Mesenchymal stem cell (in vitro differentiated cells and primary cell): ENCODE results near the gene ACP7.

Source experiments
- DNase-seq: peaks from one replicate; pipeline ENCODE4 v3.0.0-alpha.2; 2013
- H2AFZ ChIP-seq: one replicate; pipeline ENCODE4 v1.6.1; 2013; ENCODE audit warnings: low read depth, mild to moderate bottlenecking, control low read depth, inconsistent platforms, low read length, moderate library complexity
- H2AK5ac ChIP-seq: 2 replicates; pipeline ENCODE4 v1.6.1; 2013; ENCODE audit warnings: low read length, moderate library complexity, mild to moderate bottlenecking, inconsistent platforms; ENCODE audit not compliant: severe bottlenecking
- H2BK120ac ChIP-seq: one replicate; pipeline ENCODE4 v1.6.1; 2013; ENCODE audit warnings: low read depth, mild to moderate bottlenecking, inconsistent platforms, low read length, moderate library complexity
- H2BK12ac ChIP-seq, 2 experiments: one replicate each; pipeline ENCODE4 v1.6.1; 2013; ENCODE audit warnings: inconsistent platforms in 2 of 2, low read length in 2 of 2, mild to moderate bottlenecking in 2 of 2, moderate library complexity in 2 of 2, control low read depth in 1 of 2
- H2BK15ac ChIP-seq: one replicate; pipeline ENCODE4 v1.6.1; 2013; ENCODE audit warnings: mild to moderate bottlenecking, low read depth, inconsistent platforms; ENCODE audit not compliant: poor library complexity, severe bottlenecking
- H2BK5ac ChIP-seq: 2 replicates; pipeline ENCODE4 v1.6.1; 2013; ENCODE audit warnings: low read depth, mild to moderate bottlenecking, low read length, control low read depth, inconsistent platforms; ENCODE audit not compliant: poor library complexity, severe bottlenecking
- H3K14ac ChIP-seq, 2 experiments: one replicate each; pipeline ENCODE4 v1.6.1; 2013; ENCODE audit warnings: inconsistent platforms in 2 of 2, low read length in 2 of 2, control low read depth in 1 of 2, mild to moderate bottlenecking in 1 of 2, moderate library complexity in 1 of 2
- H3K18ac ChIP-seq, 2 experiments: one replicate each; pipeline ENCODE4 v1.6.1; 2013; ENCODE audit warnings: inconsistent platforms in 2 of 2, low read length in 2 of 2, control low read depth in 1 of 2, low read depth in 1 of 2, mild to moderate bottlenecking in 1 of 2
- H3K23ac ChIP-seq, 2 experiments: one replicate each; pipeline ENCODE4 v1.6.1; 2013; ENCODE audit warnings: inconsistent platforms in 2 of 2, low read length in 2 of 2, mild to moderate bottlenecking in 2 of 2, moderate library complexity in 2 of 2, control low read depth in 1 of 2
- H3K27ac ChIP-seq: 2 replicates; pipeline ENCODE4 v1.5.1; 2013; ENCODE audit warnings: mild to moderate bottlenecking, moderate library complexity, low read length, control low read depth, inconsistent platforms; ENCODE audit not compliant: poor library complexity, severe bottlenecking
- H3K27me3 ChIP-seq, 2 experiments: 2 replicates each; pipeline versions ENCODE4 v1.6.1 to v1.7.0; 2013; ENCODE audit warnings: low read length in 2 of 2, mild to moderate bottlenecking in 2 of 2, moderate library complexity in 2 of 2, control low read depth in 1 of 2, inconsistent platforms in 1 of 2; ENCODE audit not compliant: control insufficient read depth in 1 of 2, insufficient read depth in 1 of 2
- H3K36me3 ChIP-seq, 2 experiments: 2 replicates each; pipeline versions ENCODE4 v1.6.1 to v1.7.0; 2013; ENCODE audit warnings: low read length in 2 of 2, control low read depth in 1 of 2, inconsistent platforms in 1 of 2, low read depth in 1 of 2, mild to moderate bottlenecking in 1 of 2; ENCODE audit not compliant: insufficient read depth in 2 of 2, control insufficient read depth in 1 of 2
- H3K4ac ChIP-seq, 2 experiments: one replicate each; pipeline ENCODE4 v1.6.1; 2013; ENCODE audit warnings: inconsistent platforms in 2 of 2, low read length in 2 of 2, mild to moderate bottlenecking in 2 of 2, moderate library complexity in 2 of 2, control low read depth in 1 of 2, low read depth in 1 of 2
- H3K4me1 ChIP-seq: 2 replicates; pipeline ENCODE4 v1.6.1; 2013; ENCODE audit warnings: low read depth, low read length, control low read depth; ENCODE audit not compliant: control insufficient read depth, insufficient read depth
- H3K4me2 ChIP-seq: 2 replicates; pipeline ENCODE4 v1.6.1; 2013; ENCODE audit warnings: low read length, mild to moderate bottlenecking, inconsistent platforms; ENCODE audit not compliant: poor library complexity, severe bottlenecking
- H3K4me3 ChIP-seq, 2 experiments: 2 replicates each; pipeline versions ENCODE4 v1.5.1 to v1.7.0; 2013; ENCODE audit warnings: low read length in 2 of 2, mild to moderate bottlenecking in 2 of 2, control low read depth in 1 of 2, low read depth in 1 of 2; ENCODE audit not compliant: insufficient read depth in 1 of 2
- H3K79me1 ChIP-seq: replicated peaks from 2 replicates; pipeline ENCODE4 v1.6.1; 2013; ENCODE audit warnings: mild to moderate bottlenecking, control low read depth, low read length, inconsistent platforms; ENCODE audit not compliant: poor library complexity, severe bottlenecking
- H3K9ac ChIP-seq: 2 replicates; pipeline ENCODE4 v1.7.0; 2013; ENCODE audit warnings: mild to moderate bottlenecking, low read length, moderate library complexity
- H3K9me3 ChIP-seq: 2 replicates; pipeline ENCODE4 v1.7.0; 2013; ENCODE audit warnings: mild to moderate bottlenecking, low read length; ENCODE audit not compliant: control insufficient read depth
- H4K8ac ChIP-seq: one replicate; pipeline ENCODE4 v1.6.1; 2013; ENCODE audit warnings: inconsistent platforms, mild to moderate bottlenecking, low read length, moderate library complexity
- H4K91ac ChIP-seq: one replicate; pipeline ENCODE4 v1.6.1; 2013; ENCODE audit warnings: mild to moderate bottlenecking, low read length, inconsistent platforms
- WGBS: methylation state at CpG from one replicate; pipeline ENCODE4 v1.1.7; 2013; ENCODE audit warnings: mixed read lengths; 5-methylcytosine and 5-hydroxymethylcytosine counted together

ACP7 gene

DNA sequence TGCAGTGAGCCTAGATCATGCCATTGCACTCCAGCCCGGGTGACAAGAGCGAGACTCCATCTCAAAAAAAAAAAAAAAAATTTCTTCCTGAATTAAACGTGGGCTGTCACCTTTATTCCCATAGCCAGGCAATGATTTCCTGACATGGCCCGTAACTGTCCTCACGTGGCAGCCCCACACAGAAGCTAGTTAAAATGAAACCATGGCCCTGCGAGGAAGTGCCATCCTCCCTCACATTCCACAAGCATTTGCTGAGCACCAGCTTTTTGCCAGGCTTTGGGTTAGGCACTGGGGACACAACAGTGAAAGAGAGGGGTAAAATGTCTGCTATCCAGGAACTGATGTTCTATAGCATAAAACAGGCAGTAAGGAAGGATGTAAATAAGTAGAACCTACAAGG lies 38.7 kb upstream of the ACP7 start:
- no peak overlapping the region for H2BK12ac ChIP-seq
- no peak overlapping the region for H2BK15ac ChIP-seq
- no peak overlapping the region for H2AK5ac ChIP-seq
- peaks cover 3 to 9% of the 10 kb centered on the region in 2 experiments for H3K27me3 ChIP-seq
- no peaks in the 10 kb centered on the region for H3K9me3 ChIP-seq
- no peak overlapping the region for H2BK120ac ChIP-seq
- no peak overlapping the region for H3K23ac ChIP-seq
- no peak overlapping the region for H2BK5ac ChIP-seq
- H3K36me3 ChIP-seq = no peaks in the 10 kb centered on the region
- no peak for DNase-seq
- H3K9ac ChIP-seq = no peak overlapping the region
- no peaks in the 10 kb centered on the region for H3K4me1 ChIP-seq
- no peak overlapping the region for H2AFZ ChIP-seq
- no peaks in the 10 kb centered on the region for H3K79me1 ChIP-seq
- H3K4me3 ChIP-seq = no peak overlapping the region
- H3K18ac ChIP-seq = no peak overlapping the region
- no peak overlapping the region for H3K4ac ChIP-seq
- no peak overlapping the region for H4K91ac ChIP-seq
- no peak overlapping the region for H4K8ac ChIP-seq
- 61% methylated on average over 5 of the region's 6 CpGs for WGBS
- H3K4me2 ChIP-seq = no peak overlapping the region
- no peak overlapping the region for H3K27ac ChIP-seq
- H3K14ac ChIP-seq = no peak overlapping the region

DNA sequence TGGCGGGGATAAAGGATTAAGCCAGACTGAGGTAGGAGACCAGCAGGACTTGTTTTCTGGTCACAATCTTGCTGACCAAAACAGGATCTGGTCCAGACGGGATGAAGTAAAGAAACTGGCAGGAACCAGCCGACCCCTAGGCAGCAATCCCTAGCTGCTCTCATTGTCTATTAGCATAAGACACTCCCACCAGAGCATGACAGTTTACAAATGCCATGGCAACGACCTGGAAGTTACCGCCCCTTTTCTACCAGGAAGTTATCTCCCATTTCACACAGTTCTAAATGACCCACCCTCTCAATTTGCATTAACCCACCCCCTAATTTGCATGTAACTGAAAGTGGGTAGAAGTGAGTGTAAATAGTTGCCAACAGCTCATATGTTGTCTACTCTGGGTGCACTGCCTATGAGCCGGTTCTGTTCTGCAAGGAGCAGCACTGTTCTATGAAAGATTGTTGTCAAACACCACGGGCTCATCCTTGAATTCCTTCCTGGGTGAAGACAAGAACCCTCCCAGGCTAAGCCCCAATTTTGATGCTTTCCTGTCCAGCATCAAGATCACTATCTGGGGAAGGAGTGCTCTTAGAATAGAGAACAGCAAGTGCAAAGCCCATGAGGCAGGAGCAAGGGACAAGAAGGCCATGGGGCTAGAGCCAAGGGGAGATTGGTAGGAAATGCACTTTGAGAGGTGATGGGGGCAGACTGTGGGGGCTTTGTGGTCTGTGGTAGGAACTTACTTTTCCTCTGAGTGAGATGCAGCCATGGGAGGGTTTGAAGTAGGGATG lies 37.9 kb upstream of the ACP7 start:
- Histone ChIP-seq H3K14ac (no peak overlapping the region), H3K4me1 (no peaks in the 10 kb centered on the region), H2AK5ac (no peak overlapping the region), H3K36me3 (no peaks in the 10 kb centered on the region), H2BK5ac (no peak overlapping the region), H4K91ac (no peak overlapping the region), H3K4me2 (no peak overlapping the region), H3K79me1 (no peaks in the 10 kb centered on the region), H3K27ac (no peak overlapping the region), H3K4me3 (no peak overlapping the region), H4K8ac (no peak overlapping the region), H3K18ac (no peak overlapping the region), H2BK12ac (no peak overlapping the region), H3K4ac (no peak overlapping the region), H3K9ac (no peak overlapping the region), H2BK120ac (no peak overlapping the region), H3K9me3 (no peaks in the 10 kb centered on the region), H3K23ac (no peak overlapping the region), H3K27me3 (peaks cover 3 to 13% of the 10 kb centered on the region in 2 experiments), H2AFZ (no peak overlapping the region), H2BK15ac (no peak overlapping the region)
- DNase-seq = peak; percentile 23
- WGBS = 55% methylated on average over 6 of the region's 7 CpGs

DNA sequence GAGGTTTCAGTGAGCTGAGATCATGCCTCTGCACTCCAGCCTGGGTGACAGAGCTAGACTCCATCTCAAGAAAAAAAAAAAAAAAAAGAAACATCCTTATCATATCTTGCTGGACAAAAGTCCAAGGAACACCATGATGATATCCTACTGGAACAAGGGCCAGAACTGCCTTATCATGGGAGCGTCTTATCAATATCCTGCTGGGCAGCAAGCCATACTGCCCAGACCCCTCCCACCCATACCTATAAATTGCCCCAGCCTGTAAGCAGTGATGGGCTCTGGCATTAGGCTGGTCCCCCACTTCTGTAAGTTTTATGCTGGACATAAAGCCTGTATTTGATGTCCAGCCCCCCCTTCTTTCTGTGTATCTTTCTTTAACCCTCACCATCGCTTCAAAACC lies 37.1 kb upstream of the ACP7 start:
- Histone ChIP-seq H3K9ac (no peak overlapping the region), H3K4ac (no peak overlapping the region), H3K27me3 (peaks cover 3 to 14% of the 10 kb centered on the region in 2 experiments), H2AK5ac (no peak overlapping the region), H3K4me3 (no peak overlapping the region), H4K91ac (no peak overlapping the region), H3K27ac (no peak overlapping the region), H3K23ac (no peak overlapping the region), H2BK5ac (no peak overlapping the region), H3K79me1 (no peaks in the 10 kb centered on the region), H2AFZ (no peak overlapping the region), H2BK120ac (no peak overlapping the region), H3K36me3 (no peaks in the 10 kb centered on the region), H3K4me1 (no peaks in the 10 kb centered on the region), H2BK12ac (no peak overlapping the region), H4K8ac (no peak overlapping the region), H2BK15ac (peak overlapping the region; percentile 48), H3K4me2 (no peak overlapping the region), H3K9me3 (no peaks in the 10 kb centered on the region), H3K14ac (no peak overlapping the region), H3K18ac (no peak overlapping the region)
- WGBS = 90% methylated on average over 2 of the region's 2 CpGs
- DNase-seq = no peak

DNA sequence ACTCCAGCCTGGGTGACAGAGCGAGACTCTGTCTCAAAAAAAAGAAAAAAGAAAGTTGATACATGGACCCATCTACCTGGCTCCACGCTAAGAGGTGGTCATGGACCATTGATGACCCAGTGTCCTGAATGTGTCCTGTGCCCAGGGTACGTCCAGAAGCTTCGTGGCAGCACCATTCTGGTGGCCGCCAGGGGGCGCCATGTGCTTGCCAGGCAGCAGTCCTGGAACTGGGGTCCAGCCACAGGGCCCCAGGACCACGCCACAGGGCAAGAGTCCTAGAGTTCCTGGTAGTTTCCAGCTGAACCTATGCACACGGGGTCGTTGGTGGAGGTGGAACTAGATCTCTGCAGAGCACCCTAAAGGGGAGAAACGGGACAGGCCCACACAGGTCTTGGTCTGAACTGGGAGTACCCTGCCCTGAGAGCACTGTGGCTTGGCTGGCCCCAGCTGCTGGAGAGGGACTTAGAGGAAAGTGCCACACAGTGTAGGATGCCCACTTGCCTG lies 31.9 kb upstream of the ACP7 start:
- H2BK5ac ChIP-seq = no peak overlapping the region
- no peak overlapping the region for H4K8ac ChIP-seq
- H3K36me3 ChIP-seq = no peaks in the 10 kb centered on the region
- H3K18ac ChIP-seq = no peak overlapping the region
- H3K4me3 ChIP-seq = no peak overlapping the region
- no peaks in the 10 kb centered on the region for H3K79me1 ChIP-seq
- no peak overlapping the region for H2BK120ac ChIP-seq
- H2BK15ac ChIP-seq = no peak overlapping the region
- H3K9me3 ChIP-seq = peaks cover 5% of the 10 kb centered on the region
- H3K27me3 ChIP-seq = peaks cover 3 to 12% of the 10 kb centered on the region in 2 experiments
- peak; percentile 37 for DNase-seq
- H3K4ac ChIP-seq = no peak overlapping the region
- no peak overlapping the region for H3K9ac ChIP-seq
- no peak overlapping the region for H4K91ac ChIP-seq
- no peak overlapping the region for H3K23ac ChIP-seq
- H2BK12ac ChIP-seq = no peak overlapping the region
- H3K4me2 ChIP-seq = no peak overlapping the region
- no peak overlapping the region for H2AFZ ChIP-seq
- H3K27ac ChIP-seq = no peak overlapping the region
- 22% methylated on average over 10 of the region's 10 CpGs for WGBS
- H2AK5ac ChIP-seq = no peak overlapping the region
- no peaks in the 10 kb centered on the region for H3K4me1 ChIP-seq
- H3K14ac ChIP-seq = no peak overlapping the region
